ENCODE measurements around the gene ESYT2. TPM values are rescaled to one million over a fixed set of nuclear protein-coding genes. Genes with fewer than 3 reads are reported as not detected.

The ESYT2 gene
- total RNA-seq, 1 experiment from 2014 or later = 78.6 TPM

GRCh38 chr7:158725506-158725800 is 103.9 kb downstream of the ESYT2 start:
- no peaks in the 10 kb centered on the region for H3K4me1 Mint-ChIP-seq (ENCODE audit: insufficient read depth, unreplicated experiment)

GRCh38 chr7:158724658-158725505 is 104.4 kb downstream of the ESYT2 start:
- no peak overlapping the region for H3K27ac Mint-ChIP-seq (ENCODE audit: low read depth, unreplicated experiment)
- H3K9me3 Mint-ChIP-seq (ENCODE audit: unreplicated experiment) = no peaks in the 10 kb centered on the region
- ChIA-PET CTCF (no interaction called here), POLR2A (interaction anchor here (0.9 kb wide), 1 partner anchor 39 kb away, joined by 3 read pairs; no protein-coding TSS in a partner anchor)
- BruUV-seq (replicated peaks) = no TSS peak
- peaks cover 12% of the 10 kb centered on the region for H3K36me3 Mint-ChIP-seq (ENCODE audit: insufficient read depth, unreplicated experiment)
- intact Hi-C loops (cut with micrococcal nuclease) = no loop called here
- no peaks in the 10 kb centered on the region for H3K4me1 Mint-ChIP-seq (ENCODE audit: insufficient read depth, unreplicated experiment)
- H3K4me3 Mint-ChIP-seq (ENCODE audit: unreplicated experiment) = no peak overlapping the region
- DNase-seq (ENCODE audit: unreplicated experiment) = no peak
- no peak for TF ChIP-seq CTCF (IDR thresholded peaks at IDR 0.05; ENCODE audit: unreplicated experiment)
- H3K27me3 Mint-ChIP-seq (ENCODE audit: insufficient read depth, unreplicated experiment) = no peaks in the 10 kb centered on the region

More at GRCh38 chr7:158725506-158725800, 103.9 kb downstream of the ESYT2 start:
- no peak overlapping the region for H3K4me3 Mint-ChIP-seq (ENCODE audit: unreplicated experiment)
- TF ChIP-seq CTCF (IDR thresholded peaks at IDR 0.05; ENCODE audit: unreplicated experiment) = no peak
- no peaks in the 10 kb centered on the region for H3K27me3 Mint-ChIP-seq (ENCODE audit: insufficient read depth, unreplicated experiment)
- no peaks in the 10 kb centered on the region for H3K9me3 Mint-ChIP-seq (ENCODE audit: unreplicated experiment)
- H3K27ac Mint-ChIP-seq (ENCODE audit: low read depth, unreplicated experiment) = no peak overlapping the region
- ChIA-PET POLR2A (interaction anchor here (0.9 kb wide), 1 partner anchor 39 kb away, joined by 3 read pairs; no protein-coding TSS in a partner anchor), CTCF (no interaction called here)
- no TSS peak for BruUV-seq (replicated peaks)
- intact Hi-C loops (cut with micrococcal nuclease) = no loop called here
- no peak for DNase-seq (ENCODE audit: unreplicated experiment)
- H3K36me3 Mint-ChIP-seq (ENCODE audit: insufficient read depth, unreplicated experiment) = peaks cover 17% of the 10 kb centered on the region

- Mint-ChIP-seq H3K27me3 (ENCODE audit: insufficient read depth, unreplicated experiment) (peaks cover 4% of the 10 kb centered on the region), H3K4me3 (ENCODE audit: unreplicated experiment) (no peak overlapping the region), H3K9me3 (ENCODE audit: unreplicated experiment) (no peaks in the 10 kb centered on the region), H3K27ac (ENCODE audit: low read depth, unreplicated experiment) (no peak overlapping the region), H3K4me1 (ENCODE audit: insufficient read depth, unreplicated experiment) (no peaks in the 10 kb centered on the region), H3K36me3 (ENCODE audit: insufficient read depth, unreplicated experiment) (peaks cover 4% of the 10 kb centered on the region)
- TF ChIP-seq CTCF (IDR thresholded peaks at IDR 0.05; ENCODE audit: unreplicated experiment) = no peak
- POLR2A ChIA-PET = no interaction called here
- DNase-seq (ENCODE audit: unreplicated experiment) = no peak
- CTCF ChIA-PET = interaction anchor here (1.3 kb wide), 1 partner anchor 19 kb away, joined by 4 read pairs; the partner anchor contains the start of gene NCAPG2
- BruUV-seq (replicated peaks) = no TSS peak
- intact Hi-C loops (cut with micrococcal nuclease) = no loop called here
Measured at GRCh38 chr7:158723714-158724385, 105.5 kb downstream of the ESYT2 start.

GRCh38 chr7:158723266-158723665 is 106.0 kb downstream of the ESYT2 start:
- no peak for DNase-seq (ENCODE audit: unreplicated experiment)
- no peak overlapping the region for H3K27ac Mint-ChIP-seq (ENCODE audit: low read depth, unreplicated experiment)
- no peak overlapping the region for H3K4me3 Mint-ChIP-seq (ENCODE audit: unreplicated experiment)
- ChIA-PET POLR2A (interaction anchor here (0.9 kb wide), 1 partner anchor 9 kb away, joined by 5 read pairs; no protein-coding TSS in a partner anchor), CTCF (interaction anchor here (1.3 kb wide), 1 partner anchor 18 kb away, joined by 4 read pairs; the partner anchor contains the start of gene NCAPG2)
- no TSS peak for BruUV-seq (replicated peaks)
- H3K9me3 Mint-ChIP-seq (ENCODE audit: unreplicated experiment) = no peaks in the 10 kb centered on the region
- no peak for TF ChIP-seq CTCF (IDR thresholded peaks at IDR 0.05; ENCODE audit: unreplicated experiment)
- peaks cover 10% of the 10 kb centered on the region for H3K27me3 Mint-ChIP-seq (ENCODE audit: insufficient read depth, unreplicated experiment)
- H3K36me3 Mint-ChIP-seq (ENCODE audit: insufficient read depth, unreplicated experiment) = peaks cover 4% of the 10 kb centered on the region
- intact Hi-C loops (cut with micrococcal nuclease) = no loop called here
- H3K4me1 Mint-ChIP-seq (ENCODE audit: insufficient read depth, unreplicated experiment) = no peaks in the 10 kb centered on the region

All from MCF 10A (cell line).